IMR-90 (cell line): ENCODE measurements around the gene ACACB.

Source experiments
- BHLHE40 ChIP-seq: fragments of 150-350 bp; IDR thresholded peaks from 2 replicates; pipeline ENCODE4 v1.6.1; 2016; ENCODE audit warnings: mild to moderate bottlenecking, low read depth, low read length
- CEBPB ChIP-seq: IDR thresholded peaks from 2 replicates; pipeline ENCODE4 v1.6.1; 2012; ENCODE audit warnings: low read depth, low read length, improper control_type of control experiment
- CHD1 ChIP-seq: IDR thresholded peaks from 2 replicates; pipeline ENCODE4 v1.6.1; 2012; ENCODE audit warnings: low read depth, low read length, improper control_type of control experiment
- CTCF ChIP-seq: conservative IDR thresholded peaks from 2 replicates; pipeline ENCODE4 v1.5.1; 2012; ENCODE audit warnings: mild to moderate bottlenecking, low read depth, low read length, improper control_type of control experiment
- ELK1 ChIP-seq: fragments of 150-350 bp; IDR thresholded peaks from 2 replicates; pipeline ENCODE4 v1.6.1; 2016; ENCODE audit warnings: low read depth, mild to moderate bottlenecking, low read length, moderate library complexity, borderline replicate concordance
- FOS ChIP-seq: fragments of 150-350 bp; IDR thresholded peaks from 2 replicates; pipeline ENCODE4 v1.6.1; 2016; ENCODE audit warnings: low read depth, low read length
- MAFK ChIP-seq: IDR thresholded peaks from 2 replicates; pipeline ENCODE4 v1.6.1; 2012; ENCODE audit warnings: low read depth, low read length, improper control_type of control experiment
- MAZ ChIP-seq: IDR thresholded peaks from 2 replicates; pipeline ENCODE4 v1.6.1; 2012; ENCODE audit warnings: low read depth, mild to moderate bottlenecking, low read length, improper control_type of control experiment, moderate library complexity, borderline replicate concordance
- MXI1 ChIP-seq: IDR thresholded peaks from 2 replicates; pipeline ENCODE4 v1.6.1; 2012; ENCODE audit warnings: low read depth, mild to moderate bottlenecking, low read length, moderate library complexity, borderline replicate concordance
- NFE2L2 ChIP-seq: fragments of 150-350 bp; IDR thresholded peaks from 2 replicates; pipeline ENCODE4 v1.6.1; 2016; ENCODE audit warnings: low read depth, mild to moderate bottlenecking, low read length
- POLR2A ChIP-seq: IDR thresholded peaks from 2 replicates; pipeline ENCODE4 v1.6.1; 2012; ENCODE audit warnings: mild to moderate bottlenecking, low read depth, low read length
- RAD21 ChIP-seq: IDR thresholded peaks from 2 replicates; pipeline ENCODE4 v1.6.1; 2012; ENCODE audit warnings: low read length, improper control_type of control experiment
- RFX5 ChIP-seq: IDR thresholded peaks from 2 replicates; pipeline ENCODE4 v1.8.0; 2012; ENCODE audit warnings: low read depth, mild to moderate bottlenecking, low read length, moderate library complexity
- USF2 ChIP-seq: fragments of 150-350 bp; IDR thresholded peaks from 2 replicates; pipeline ENCODE4 v1.6.1; 2017; ENCODE audit warnings: mild to moderate bottlenecking, antibody characterized with exemption, low read length, low read depth

GRCh38 chr12:109264943-109265650 lies 148.7 kb downstream of the ACACB start:
- TF ChIP-seq CTCF = no peak
- TF ChIP-seq POLR2A = no peak
- TF ChIP-seq CHD1 = no peak
- TF ChIP-seq FOS = no peak
- no peak for TF ChIP-seq MXI1
- TF ChIP-seq RFX5 = no peak
- no peak for TF ChIP-seq MAZ
- no peak for TF ChIP-seq ELK1
- TF ChIP-seq NFE2L2 = no peak
- TF ChIP-seq RAD21 = no peak
- no peak for TF ChIP-seq BHLHE40
- no peak for TF ChIP-seq MAFK
- TF ChIP-seq USF2 = no peak
- TF ChIP-seq CEBPB = no peak
